T47D (cell line): ENCODE measurements around the gene PCDHB11.
"Not testable (repeated sequence)": the region's sequence is repeated elsewhere in the genome, so short reads cannot be mapped to it uniquely, and the experiment has no call there.

Source experiments
- DNase-seq, 2 experiments: peaks; one replicate each; pipeline versions ENCODE4 v3.0.0 to v3.0.0-alpha.2; 2011 to 2012; ENCODE audit warnings: low read depth in 1 of 2, low spot score in 1 of 2
- JUND ChIP-seq: IDR thresholded peaks from 2 replicates; pipeline ENCODE4 v1.6.1; 2012; ENCODE audit warnings: low read depth
- in situ Hi-C: cut with HindIII; loops from 2 replicates; pipeline ENCODE4 v1.10.0; 2016; ENCODE audit warnings: low sequenced_read_pairs, low pct_unique_long_range_greater_than_20kb

The PCDHB11 gene

DNA sequence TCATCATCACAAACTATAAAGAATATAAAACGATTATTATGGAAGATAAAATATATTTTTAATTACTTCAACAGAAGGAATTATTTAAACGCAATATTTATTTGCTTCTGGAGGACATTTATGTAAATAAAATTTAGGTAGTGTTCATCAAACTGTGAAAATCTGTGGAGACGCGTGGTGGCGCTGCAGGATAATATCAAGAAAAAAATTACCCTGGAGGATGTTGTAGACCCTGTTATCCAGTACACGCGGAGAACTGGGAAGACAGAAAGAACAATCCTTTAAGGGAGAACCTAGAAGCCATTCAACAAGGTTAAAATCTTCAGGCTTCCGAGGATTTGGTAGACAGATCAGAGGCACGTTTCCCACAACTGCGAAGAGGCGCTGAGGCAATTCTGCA is 9.1 kb downstream of the PCDHB11 start, which contains the start of gene PCDHB12:
Gene PCDHB12 (plus strand): TSS at position 242 of the 400 bp plus-strand sequence. CDS start 189 bp downstream, outside the sequence.
- TF ChIP-seq JUND = no peak
- in situ Hi-C loops = no loop called here
- DNase-seq = peak in 1 of 2 experiments; percentile 77

DNA sequence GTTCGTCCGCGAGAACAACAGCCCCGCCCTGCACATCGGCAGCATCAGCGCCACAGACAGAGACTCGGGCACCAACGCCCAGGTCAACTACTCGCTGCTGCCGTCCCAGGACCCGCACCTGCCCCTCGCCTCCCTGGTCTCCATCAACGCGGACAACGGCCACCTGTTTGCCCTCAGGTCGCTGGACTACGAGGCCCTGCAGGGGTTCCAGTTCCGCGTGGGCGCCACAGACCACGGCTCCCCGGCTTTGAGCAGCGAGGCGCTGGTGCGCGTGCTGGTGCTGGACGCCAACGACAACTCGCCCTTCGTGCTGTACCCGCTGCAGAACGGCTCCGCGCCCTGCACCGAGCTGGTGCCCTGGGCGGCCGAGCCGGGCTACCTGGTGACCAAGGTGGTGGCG is 10.9 kb downstream of the PCDHB11 start:
- DNase-seq, in situ Hi-C loops: not testable (repeated sequence)

GRCh38 chr5:141210849-141211248 is 11.4 kb downstream of the PCDHB11 start:
- DNase-seq, in situ Hi-C loops: not testable (repeated sequence)

GRCh38 chr5:141213656-141214339 is 14.4 kb downstream of the PCDHB11 start, which contains the start of gene PCDHB13:
PCDHB13 (plus strand) TSS chr5:141213919; CDS start chr5:141214124, 205 bp downstream.
- peak; percentile 58 to 93 for DNase-seq
- in situ Hi-C loops = not testable (repeated sequence)

DNA sequence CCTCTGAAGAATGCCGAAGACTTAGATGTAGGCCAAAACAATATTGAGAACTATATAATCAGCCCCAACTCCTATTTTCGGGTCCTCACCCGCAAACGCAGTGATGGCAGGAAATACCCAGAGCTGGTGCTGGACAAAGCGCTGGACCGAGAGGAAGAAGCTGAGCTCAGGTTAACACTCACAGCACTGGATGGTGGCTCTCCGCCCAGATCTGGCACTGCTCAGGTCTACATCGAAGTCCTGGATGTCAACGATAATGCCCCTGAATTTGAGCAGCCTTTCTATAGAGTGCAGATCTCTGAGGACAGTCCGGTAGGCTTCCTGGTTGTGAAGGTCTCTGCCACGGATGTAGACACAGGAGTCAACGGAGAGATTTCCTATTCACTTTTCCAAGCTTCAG is 15.2 kb downstream of the PCDHB11 start:
- DNase-seq, in situ Hi-C loops: not testable (repeated sequence)

- DNase-seq, in situ Hi-C loops: not testable (repeated sequence)
Measured at GRCh38 chr5:141215504-141215903, 16.1 kb downstream of the PCDHB11 start.

- in situ Hi-C loops, DNase-seq: not testable (repeated sequence)
Measured at GRCh38 chr5:141216035-141216434, 16.6 kb downstream of the PCDHB11 start.

GRCh38 chr5:141223112-141223783 is 23.8 kb downstream of the PCDHB11 start, which contains the start of gene PCDHB14:
PCDHB14 (plus strand) TSS chr5:141223343; CDS start chr5:141223506, 163 bp downstream.
- peak in 1 of 2 experiments; percentile 24 for DNase-seq
- no peak for TF ChIP-seq JUND
- in situ Hi-C loops = no loop called here

DNA sequence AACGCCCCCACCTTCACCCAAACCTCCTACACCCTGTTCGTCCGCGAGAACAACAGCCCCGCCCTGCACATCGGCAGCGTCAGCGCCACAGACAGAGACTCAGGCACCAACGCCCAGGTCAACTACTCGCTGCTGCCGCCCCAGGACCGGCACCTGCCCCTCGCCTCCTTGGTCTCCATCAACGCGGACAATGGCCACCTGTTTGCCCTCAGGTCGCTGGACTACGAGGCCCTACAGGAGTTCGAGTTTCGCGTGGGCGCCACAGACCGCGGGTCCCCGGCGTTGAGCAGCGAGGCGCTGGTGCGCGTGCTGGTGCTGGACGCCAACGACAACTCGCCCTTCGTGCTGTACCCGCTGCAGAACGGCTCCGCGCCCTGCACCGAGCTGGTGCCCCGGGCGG is 25.4 kb downstream of the PCDHB11 start:
- in situ Hi-C loops, DNase-seq: not testable (repeated sequence)

GRCh38 chr5:141225421-141225820 is 26.0 kb downstream of the PCDHB11 start:
- in situ Hi-C loops, DNase-seq: not testable (repeated sequence)

- no peak for TF ChIP-seq JUND
- in situ Hi-C loops = no loop called here
- no peak for DNase-seq
Measured at GRCh38 chr5:141234109-141234667, 34.8 kb downstream of the PCDHB11 start.

DNA sequence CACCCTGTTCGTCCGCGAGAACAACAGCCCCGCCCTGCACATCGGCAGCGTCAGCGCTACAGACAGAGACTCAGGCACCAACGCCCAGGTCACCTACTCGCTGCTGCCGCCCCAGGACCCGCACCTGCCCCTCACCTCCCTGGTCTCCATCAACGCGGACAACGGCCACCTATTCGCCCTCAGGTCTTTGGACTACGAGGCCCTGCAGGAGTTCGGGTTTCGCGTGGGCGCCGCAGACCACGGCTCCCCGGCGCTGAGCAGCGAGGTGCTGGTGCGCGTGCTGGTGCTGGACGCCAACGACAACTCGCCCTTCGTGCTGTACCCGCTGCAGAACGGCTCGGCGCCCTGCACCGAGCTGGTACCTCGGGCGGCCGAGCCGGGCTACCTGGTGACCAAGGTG is 36.5 kb downstream of the PCDHB11 start:
- in situ Hi-C loops, DNase-seq: not testable (repeated sequence)

GRCh38 chr5:141236516-141237313 is 37.3 kb downstream of the PCDHB11 start:
- no peak for TF ChIP-seq JUND
- in situ Hi-C loops = no loop called here
- DNase-seq = no peak
